ENCODE data around the gene EIF2S1. TPM values are rescaled to one million over a fixed set of nuclear protein-coding genes. Genes with fewer than 3 reads are reported as not detected.
A peak's percentile ranks its signal among the peaks of the same experiment; 100 is the strongest.

Gene EIF2S1
- total RNA-seq, 6 donors from 2014 or later = 10.3 to 88.2 (median 66.4) TPM

- peaks cover 0 to 11% (median 0%) of the 10 kb centered on the region in 4 donors for H3K36me3 ChIP-seq
- no peaks in the 10 kb centered on the region for H3K27me3 ChIP-seq
- DNase-seq (peak in 1 of 2 donors; percentile 68), ATAC-seq (ENCODE audit: low FRiP score in 2 of 2) (no peak)
- peaks cover 36 to 56% (median 45%) of the 10 kb centered on the region in 4 donors for H3K4me1 ChIP-seq
- 58 to 75% methylated on average over 9 of the region's 9 CpGs for WGBS, 2 donors
- no peaks in the 10 kb centered on the region for H3K9me3 ChIP-seq
- peak overlapping the region in 1 of 4 donors; percentile 85 for H3K4me3 ChIP-seq
- H3K27ac ChIP-seq = peak overlapping the region in 1 of 4 donors; percentile 94
- TF ChIP-seq CTCF (IDR thresholded peaks at IDR 0.05) (no peak), EP300 (IDR thresholded peaks at IDR 0.05) (no peak), POLR2A (IDR thresholded peaks at IDR 0.05) (no peak), POLR2AphosphoS5 (IDR thresholded peaks at IDR 0.05) (no peak)
Measured at GRCh38 chr14:67357969-67358354, 2.2 kb upstream of the EIF2S1 start.

GRCh38 chr14:67358924-67359774 is 979 bp upstream of the EIF2S1 start:
- peaks cover 41 to 67% (median 51%) of the 10 kb centered on the region in 4 donors for H3K4me1 ChIP-seq
- H3K36me3 ChIP-seq = peaks cover 0 to 15% (median 0%) of the 10 kb centered on the region in 4 donors
- ATAC-seq (ENCODE audit: low FRiP score in 2 of 2) = peak; percentile 2 to 22

DNA sequence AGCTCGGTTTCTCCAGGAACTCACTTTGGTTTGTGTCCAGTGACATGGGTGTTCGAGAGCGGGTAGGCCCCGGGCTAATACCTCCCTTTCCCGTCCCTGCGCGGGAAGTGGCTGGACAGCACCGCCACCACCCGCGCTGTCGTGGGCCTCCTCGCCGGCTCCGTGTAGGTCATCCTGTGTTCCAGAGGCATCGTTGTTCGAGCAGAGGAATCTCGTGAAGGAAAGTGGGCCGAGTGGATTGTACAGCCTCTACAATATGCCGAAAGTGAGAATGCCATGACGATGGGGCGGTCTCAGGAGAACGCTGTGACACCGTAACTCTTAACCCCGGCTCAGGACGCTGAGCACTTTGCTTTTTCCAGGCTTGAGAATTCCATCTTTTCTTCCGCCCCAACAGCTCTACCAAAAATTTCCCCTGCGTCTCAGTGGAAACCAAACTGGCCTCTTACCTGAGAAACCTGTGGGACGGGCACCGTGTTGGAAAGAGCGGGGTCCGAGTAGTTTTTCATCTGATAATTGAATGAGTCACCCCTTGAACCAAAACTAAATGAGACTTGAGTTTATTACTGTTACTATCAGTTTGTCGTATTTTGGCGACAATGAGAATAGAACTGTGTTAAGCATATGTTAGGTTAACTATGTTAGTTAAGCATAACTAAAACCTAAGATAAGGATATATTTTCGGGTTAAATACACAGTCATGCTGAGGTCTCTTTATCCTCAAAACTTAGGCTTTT is 510 bp downstream of the EIF2S1 start:
- H3K27me3 ChIP-seq = no peaks in the 10 kb centered on the region
- TF ChIP-seq EP300 (IDR thresholded peaks at IDR 0.05) = no peak
- TF ChIP-seq POLR2AphosphoS5 (IDR thresholded peaks at IDR 0.05) = no peak
- TF ChIP-seq CTCF (IDR thresholded peaks at IDR 0.05) = no peak
- no peak for TF ChIP-seq POLR2A (IDR thresholded peaks at IDR 0.05)
- WGBS, 2 donors = 2 to 4% methylated on average over 9 to 34 of the region's 34 CpGs
- peak overlapping the region; percentile 83 to 90 (median 86) for H3K4me3 ChIP-seq
- peaks cover 41 to 65% (median 53%) of the 10 kb centered on the region in 4 donors for H3K4me1 ChIP-seq
- H3K27ac ChIP-seq = peak overlapping the region; percentile 93 to 95 (median 94)
- peaks cover 4 to 29% (median 6%) of the 10 kb centered on the region in 4 donors for H3K36me3 ChIP-seq
- peak; percentile 65 to 74 for ATAC-seq (ENCODE audit: low FRiP score in 2 of 2)
- H3K9me3 ChIP-seq = no peaks in the 10 kb centered on the region
- DNase-seq = no peak

More at GRCh38 chr14:67358924-67359774, 979 bp upstream of the EIF2S1 start:
- peak overlapping the region; percentile 93 to 95 (median 94) for H3K27ac ChIP-seq
- peak; percentile 22 to 85 for DNase-seq
- WGBS, 2 donors = 4% methylated on average over 37 to 38 of the region's 38 CpGs
- H3K27me3 ChIP-seq = no peaks in the 10 kb centered on the region
- peak overlapping the region; percentile 83 to 97 (median 86) for H3K4me3 ChIP-seq
- TF ChIP-seq POLR2AphosphoS5 (IDR thresholded peaks at IDR 0.05) = no peak
- TF ChIP-seq EP300 (IDR thresholded peaks at IDR 0.05) = no peak
- TF ChIP-seq POLR2A (IDR thresholded peaks at IDR 0.05) = peak in 3 of 4 donors; percentile 35 to 66 (median 64)
- no peak for TF ChIP-seq CTCF (IDR thresholded peaks at IDR 0.05)
- H3K9me3 ChIP-seq = no peaks in the 10 kb centered on the region

GRCh38 chr14:67365476-67365875 is 5.3 kb downstream of the EIF2S1 start:
- Histone ChIP-seq H3K4me3 (no peak overlapping the region), H3K9me3 (no peaks in the 10 kb centered on the region), H3K27me3 (no peaks in the 10 kb centered on the region), H3K4me1 (peaks cover 25 to 45% (median 30%) of the 10 kb centered on the region in 4 donors), H3K36me3 (peaks cover 15 to 77% (median 37%) of the 10 kb centered on the region in 4 donors), H3K27ac (no peak overlapping the region)
- 92 to 97% methylated on average over 4 of the region's 4 CpGs for WGBS, 2 donors
- no peak for DNase-seq
- TF ChIP-seq CTCF (IDR thresholded peaks at IDR 0.05) = no peak
- TF ChIP-seq POLR2AphosphoS5 (IDR thresholded peaks at IDR 0.05) = no peak
- TF ChIP-seq POLR2A (IDR thresholded peaks at IDR 0.05) = no peak
- TF ChIP-seq EP300 (IDR thresholded peaks at IDR 0.05) = no peak
- no peak for ATAC-seq (ENCODE audit: low FRiP score in 2 of 2)
